GM18907 (cell line): ENCODE measurements around the gene FTCD.
"Not testable (repeated sequence)": the region's sequence is repeated elsewhere in the genome, so short reads cannot be mapped to it uniquely, and the experiment has no call there.

ENCODE experiments used
- ATAC-seq: cut with Tn5 transposase; IDR thresholded peaks from one replicate; pipeline ENCODE4 v1.9.1; 2021; ENCODE audit warnings: mild to moderate bottlenecking, moderate library complexity; ENCODE audit not compliant: unreplicated experiment

FTCD gene

DNA sequence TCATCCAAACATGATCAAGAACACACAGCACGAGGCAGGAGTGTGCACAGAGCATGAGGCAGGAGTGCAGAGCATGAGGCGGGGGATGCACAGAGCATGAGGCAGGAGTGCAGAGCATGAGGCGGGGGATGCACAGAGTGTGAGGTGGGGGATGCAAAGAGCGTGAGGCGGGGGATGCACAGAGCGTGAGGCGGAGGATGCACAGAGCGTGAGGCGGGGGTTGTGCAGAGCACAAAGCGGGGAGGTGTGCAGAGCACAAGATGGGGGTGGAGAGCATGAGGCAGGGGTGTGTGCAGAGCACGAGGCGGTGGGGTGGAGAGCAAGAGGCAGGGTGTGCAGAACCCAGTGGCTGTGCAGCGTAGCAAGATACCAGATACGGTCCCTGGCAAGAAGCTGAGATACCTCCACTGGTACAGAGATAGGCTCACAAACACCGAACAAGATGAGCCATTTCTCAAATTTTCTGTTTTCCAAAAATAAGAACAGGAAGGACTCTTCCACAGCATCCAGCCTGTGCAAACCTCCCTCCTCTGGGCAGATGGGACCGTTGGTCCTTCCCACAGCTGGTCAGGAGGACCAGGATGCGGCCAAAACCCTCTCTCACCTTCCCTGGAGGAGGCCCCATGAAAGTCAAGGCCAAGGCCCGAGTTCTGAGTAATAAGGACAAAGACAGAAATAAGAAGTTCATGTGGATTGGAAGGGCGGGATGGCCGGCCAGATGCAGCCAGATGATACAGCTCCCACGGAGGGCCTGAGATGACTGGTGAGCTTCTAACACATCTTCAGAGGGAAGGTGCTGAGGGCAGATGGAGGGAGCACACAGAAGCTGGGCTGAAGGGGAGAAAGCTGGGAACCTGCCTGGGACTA is 16.9 kb upstream of the FTCD start:
- ATAC-seq: no peak

DNA sequence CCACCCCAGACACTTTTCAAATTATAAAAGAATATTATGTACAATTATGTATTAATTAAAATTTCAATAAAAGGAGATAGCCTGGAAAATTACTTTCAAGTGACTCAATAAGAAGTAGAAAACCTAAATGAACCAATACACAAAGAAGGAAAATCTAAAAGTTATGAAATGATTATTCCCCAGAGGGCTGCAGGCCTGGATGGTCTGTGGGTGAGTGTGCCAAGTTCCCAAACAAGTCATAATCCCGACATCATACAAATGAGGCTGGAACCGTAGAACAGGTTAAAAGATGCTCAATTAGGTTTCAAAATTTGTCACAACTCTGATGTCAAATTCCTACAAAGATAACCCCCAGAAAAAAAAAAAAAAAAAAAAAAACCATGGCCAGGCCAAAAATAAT is 16.2 kb upstream of the FTCD start:
- ATAC-seq: no peak

- not testable (repeated sequence) for ATAC-seq
These were observed 15.2 kb upstream of the FTCD start for GRCh38 chr21:46170436-46171193.

DNA sequence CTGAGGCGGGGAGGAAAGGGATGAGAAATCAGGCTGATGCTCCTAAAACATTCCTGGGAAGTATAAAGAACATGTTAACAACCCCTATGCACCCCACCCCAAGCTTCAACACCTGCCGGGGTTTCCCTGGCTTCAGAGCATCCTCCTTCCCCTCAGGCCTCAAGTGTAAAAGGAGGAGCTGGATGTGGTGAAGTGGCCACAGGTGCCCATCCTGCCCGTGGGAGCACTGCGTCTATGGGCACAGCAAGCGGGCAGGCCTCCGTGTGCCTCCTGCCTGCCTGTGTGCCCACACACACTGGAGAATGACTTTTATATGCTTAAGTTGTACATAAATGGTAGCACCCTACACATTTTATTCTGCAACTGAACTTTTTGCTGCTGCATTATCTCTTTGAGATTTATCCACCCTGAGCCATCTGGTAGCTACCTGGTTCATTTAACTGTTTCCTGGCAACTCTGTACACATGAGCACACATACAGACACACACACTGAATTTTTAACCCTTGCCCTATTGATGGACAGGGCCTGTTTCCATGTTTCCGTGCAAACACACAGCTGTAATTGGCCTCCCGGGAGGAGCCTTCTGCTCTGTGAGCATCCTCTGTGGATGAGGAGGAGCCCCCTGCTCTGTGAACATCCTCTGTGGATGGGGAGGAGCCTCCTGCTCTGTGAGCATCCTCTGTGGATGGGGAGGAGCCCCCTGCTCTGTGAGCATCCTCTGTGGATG is 13.4 kb upstream of the FTCD start:
- no peak for ATAC-seq

GRCh38 chr21:46168238-46168637 is 12.9 kb upstream of the FTCD start:
- ATAC-seq: no peak

DNA sequence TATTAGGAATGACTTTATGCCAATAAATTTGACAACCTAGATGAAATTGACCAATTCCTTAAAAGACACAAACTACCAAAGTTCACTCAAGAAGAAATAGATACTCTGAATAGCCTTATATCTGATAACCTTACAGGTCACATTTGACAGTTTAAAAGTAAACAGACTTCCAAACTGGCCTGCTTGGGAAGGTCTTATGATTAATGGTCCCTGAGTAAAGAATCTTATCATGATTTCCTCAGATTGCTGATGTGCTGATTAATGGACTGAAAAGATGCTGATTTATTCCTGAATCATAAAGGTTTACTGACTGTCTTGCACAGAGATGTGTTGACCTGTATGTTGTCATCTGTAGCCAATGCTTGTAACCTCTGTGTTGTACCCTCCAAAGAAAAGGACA is 9.7 kb upstream of the FTCD start:
- ATAC-seq: no peak

- ATAC-seq: no peak
These were observed 8.0 kb upstream of the FTCD start for GRCh38 chr21:46163380-46163779.

DNA sequence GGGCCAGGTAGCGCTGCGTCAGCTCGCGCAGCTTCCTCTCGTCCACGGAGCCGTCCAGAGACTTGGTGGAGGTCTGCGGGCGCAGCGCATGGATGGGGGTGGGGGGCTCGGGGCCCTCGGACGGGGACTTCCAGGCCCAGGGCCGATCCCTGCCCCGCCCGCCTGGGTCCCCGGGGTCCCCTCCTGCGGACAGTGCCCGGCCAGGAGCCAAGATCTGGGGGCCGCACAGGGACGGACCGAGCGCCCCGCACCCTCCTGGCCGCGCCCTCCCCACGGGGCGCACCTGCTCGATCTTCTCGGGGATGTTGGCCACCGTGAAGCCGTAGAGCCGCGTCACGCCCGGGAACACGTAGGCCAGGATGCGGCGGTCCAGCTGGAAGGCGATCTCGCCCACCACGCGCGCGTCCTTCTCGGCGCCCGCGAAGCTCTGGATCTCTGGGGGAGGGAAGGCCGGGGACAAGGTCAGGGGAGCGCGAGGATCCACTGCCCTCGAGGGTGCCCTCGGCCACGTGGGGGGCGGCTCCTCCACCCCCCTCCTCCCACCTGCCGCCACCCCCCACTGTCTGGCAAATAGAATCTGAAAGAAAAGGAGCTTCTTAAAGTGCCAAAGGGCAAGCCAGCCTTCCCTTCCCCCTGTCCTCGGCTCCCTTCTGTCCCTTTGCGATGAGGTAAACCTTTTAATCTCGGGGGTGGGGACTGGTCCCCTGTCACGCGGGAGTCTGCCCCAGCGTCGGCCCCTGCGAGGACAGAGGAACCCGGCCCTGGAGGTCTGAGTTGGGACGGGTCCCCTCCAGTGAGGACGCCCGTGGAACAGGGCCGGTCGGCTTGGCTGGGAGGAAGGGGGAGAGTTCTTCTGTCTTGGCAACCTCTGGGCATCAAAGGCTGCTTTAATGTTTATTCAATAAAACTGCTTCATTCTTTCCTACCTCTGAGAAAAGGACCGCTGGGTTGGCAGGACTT is 6.5 kb upstream of the FTCD start:
- no peak for ATAC-seq

GRCh38 chr21:46160907-46161632 is 5.7 kb upstream of the FTCD start:
- no peak for ATAC-seq

GRCh38 chr21:46160657-46160906 is 5.2 kb upstream of the FTCD start:
- no peak for ATAC-seq

DNA sequence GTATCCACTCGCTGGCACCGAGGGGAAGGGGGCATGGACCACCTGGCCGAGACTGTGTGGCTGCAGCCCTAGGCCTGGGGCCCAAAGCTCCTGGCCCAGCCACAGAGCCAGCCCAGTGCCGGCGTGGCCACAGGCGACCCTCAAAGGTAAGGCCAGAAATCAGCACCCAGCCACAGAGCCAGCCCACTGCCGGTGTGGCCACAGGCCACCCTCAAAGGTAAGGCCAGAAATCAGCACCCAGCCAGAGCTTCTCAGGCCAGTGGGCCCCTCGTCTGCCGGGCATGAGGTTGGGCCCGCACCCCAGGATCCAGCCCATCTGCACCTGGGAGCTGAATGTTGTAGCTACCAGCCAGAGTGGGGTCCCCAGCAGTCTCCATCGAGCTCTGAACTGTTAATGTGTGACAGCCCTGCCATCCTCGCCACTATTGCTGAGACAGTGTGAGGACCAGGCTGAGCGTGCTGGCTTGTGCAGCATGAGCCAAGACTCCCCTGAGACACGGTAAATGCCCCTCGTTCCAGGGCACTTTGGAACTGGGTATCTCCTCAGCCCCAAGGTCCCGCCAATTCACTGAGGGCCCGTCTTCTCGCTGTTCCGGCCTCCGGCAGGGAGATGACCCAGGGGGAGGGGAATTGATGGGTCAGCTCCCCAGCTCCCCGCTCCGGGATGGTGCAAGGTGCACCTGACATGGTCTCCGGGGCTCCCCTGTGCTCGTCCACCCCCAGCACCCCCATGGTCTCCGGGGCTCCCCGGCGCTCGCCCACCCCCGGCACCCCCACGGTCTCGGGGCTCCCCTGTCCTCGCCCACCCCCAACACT is 4.7 kb upstream of the FTCD start:
- ATAC-seq: no peak

DNA sequence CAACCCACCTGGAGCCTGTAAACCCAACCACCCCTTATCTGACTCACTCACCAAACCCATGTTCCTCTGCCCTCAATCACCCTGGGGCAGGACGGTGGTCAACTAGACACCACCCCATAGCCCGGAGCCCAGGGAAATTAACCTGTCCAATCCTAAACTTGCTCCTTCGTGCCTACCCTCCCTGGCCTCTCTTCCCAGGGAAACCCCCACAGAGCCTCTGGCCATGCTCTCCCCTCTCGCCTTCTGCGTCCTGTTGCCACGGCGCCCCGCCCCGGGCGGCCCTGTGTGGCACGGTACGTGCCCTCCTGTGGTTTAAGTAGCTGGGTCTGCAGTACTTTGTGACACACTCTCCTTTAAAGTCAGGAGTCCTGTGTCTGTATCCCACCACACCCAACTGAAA is 4.0 kb upstream of the FTCD start:
- ATAC-seq: no peak

- ATAC-seq: no peak
These were observed 3.4 kb upstream of the FTCD start for GRCh38 chr21:46158666-46159300.

DNA sequence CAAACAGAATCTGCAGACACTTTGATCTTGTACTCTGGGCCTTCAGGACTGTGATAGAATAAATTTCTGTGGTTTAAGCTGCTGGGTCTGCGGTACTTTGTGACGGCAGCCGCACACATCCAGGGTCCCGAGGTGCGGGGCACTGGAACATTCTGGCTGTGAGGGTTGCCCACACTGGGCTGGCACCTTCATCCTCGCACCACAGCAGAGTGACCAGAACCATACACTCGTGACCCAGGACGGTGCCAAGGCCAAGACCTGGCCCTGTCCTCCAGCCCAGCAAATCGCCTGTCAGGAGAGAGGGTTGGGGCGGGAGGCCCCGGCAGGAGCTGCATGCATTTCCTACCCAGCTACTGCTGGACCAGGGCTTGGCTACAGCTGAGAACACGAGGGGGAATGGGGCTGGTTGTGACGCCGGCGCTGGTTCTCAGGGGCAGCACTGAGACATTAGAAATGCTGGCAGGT is 2.6 kb upstream of the FTCD start:
- no peak for ATAC-seq

- no peak for ATAC-seq
These were observed 2.1 kb upstream of the FTCD start for GRCh38 chr21:46157396-46157986.

DNA sequence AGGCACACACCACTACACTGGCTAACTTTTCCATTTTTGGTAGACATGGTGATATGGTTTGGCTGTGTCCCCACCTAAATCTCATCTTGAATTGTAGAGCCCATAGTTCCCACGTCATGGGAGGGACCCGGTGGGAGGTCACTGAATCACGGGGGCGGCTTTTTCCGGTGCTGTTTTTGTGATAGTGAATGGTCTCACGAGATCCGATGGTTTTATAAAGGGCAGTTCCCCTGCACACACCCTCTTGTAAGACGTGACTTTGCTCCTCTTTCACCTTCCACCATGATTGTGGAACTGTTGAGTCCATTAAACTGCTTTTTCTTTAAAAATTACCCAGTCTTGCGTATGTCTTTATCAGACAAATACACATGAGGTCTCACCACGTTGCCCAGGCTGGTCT is 1.3 kb upstream of the FTCD start:
- ATAC-seq: no peak

- ATAC-seq: no peak
These were observed 933 bp upstream of the FTCD start for GRCh38 chr21:46156378-46156645.

GRCh38 chr21:46154955-46155513 is 345 bp downstream of the FTCD start:
- no peak for ATAC-seq
